Measurements from ENCODE around the gene ANKEF1.

The ANKEF1 gene

GRCh38 chr20:10006447-10007090 lies 28.2 kb upstream of the ANKEF1 start:
- TF ChIP-seq CTCF (IDR thresholded peaks at IDR 0.05; ENCODE audit: insufficient read depth, low read depth, low read length, missing control alignments), result no peak
- no peak overlapping the region for H3K4me3 ChIP-seq (ENCODE audit: low read depth, low read length)
- DNase-seq (ENCODE audit: low read depth), result no peak

- H3K4me3 ChIP-seq (ENCODE audit: low read depth, low read length), result no peak overlapping the region
- TF ChIP-seq CTCF (IDR thresholded peaks at IDR 0.05; ENCODE audit: insufficient read depth, low read depth, low read length, missing control alignments), result no peak
These were observed 27.6 kb upstream of the ANKEF1 start for GRCh38 chr20:10007158-10007557.

GRCh38 chr20:10007747-10008146 lies 27.0 kb upstream of the ANKEF1 start:
- no peak for DNase-seq (ENCODE audit: low read depth)
- TF ChIP-seq CTCF (IDR thresholded peaks at IDR 0.05; ENCODE audit: insufficient read depth, low read depth, low read length, missing control alignments), result no peak
- H3K4me3 ChIP-seq (ENCODE audit: low read depth, low read length), result no peak overlapping the region

More at GRCh38 chr20:10007158-10007557, 27.6 kb upstream of the ANKEF1 start:
- DNase-seq (ENCODE audit: low read depth), result no peak

DNA sequence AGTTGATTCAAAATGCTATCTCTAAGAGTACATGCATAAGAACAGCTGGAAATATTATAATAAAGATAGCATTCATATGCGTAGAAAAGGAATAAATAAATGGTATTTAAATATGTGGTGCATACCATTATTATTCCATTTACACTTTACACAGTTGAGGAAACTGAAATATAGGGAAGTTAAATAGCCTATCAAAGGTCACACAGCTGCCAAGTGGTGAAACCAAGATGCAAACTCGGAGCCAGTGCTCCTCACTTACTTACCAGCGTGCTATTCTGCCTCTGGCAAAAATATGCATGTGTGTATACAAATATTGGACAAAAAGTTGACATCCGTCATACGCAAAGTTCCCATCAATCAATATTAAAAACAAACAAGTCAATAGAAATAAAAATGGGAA lies 22.3 kb upstream of the ANKEF1 start:
- no peak for DNase-seq (ENCODE audit: low read depth)
- H3K4me3 ChIP-seq (ENCODE audit: low read depth, low read length), result no peak overlapping the region
- TF ChIP-seq CTCF (IDR thresholded peaks at IDR 0.05; ENCODE audit: insufficient read depth, low read depth, low read length, missing control alignments), result no peak

DNA sequence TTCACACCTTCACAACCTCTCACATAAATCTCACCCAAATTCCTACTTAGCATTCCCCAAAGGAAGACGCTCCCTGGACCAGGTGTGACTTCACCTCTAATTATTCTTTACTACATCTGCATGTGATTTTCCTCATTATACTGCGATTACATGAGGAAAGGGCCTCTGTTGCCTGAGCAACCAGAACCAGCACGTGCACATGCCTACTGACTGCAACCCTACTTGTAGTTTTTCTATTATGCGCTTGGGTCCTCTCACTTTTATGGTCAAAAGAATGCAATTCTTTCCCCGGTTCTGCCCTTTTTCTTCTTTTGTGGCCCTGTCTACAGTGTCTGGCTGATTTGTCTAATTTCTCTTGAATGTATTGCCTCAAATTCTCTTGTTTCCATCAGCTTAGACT lies 20.4 kb upstream of the ANKEF1 start:
- DNase-seq (ENCODE audit: low read depth), result no peak
- no peak overlapping the region for H3K4me3 ChIP-seq (ENCODE audit: low read depth, low read length)
- TF ChIP-seq CTCF (IDR thresholded peaks at IDR 0.05; ENCODE audit: insufficient read depth, low read depth, low read length, missing control alignments), result no peak

- no peak for DNase-seq (ENCODE audit: low read depth)
- no peak overlapping the region for H3K4me3 ChIP-seq (ENCODE audit: low read depth, low read length)
- TF ChIP-seq CTCF (IDR thresholded peaks at IDR 0.05; ENCODE audit: insufficient read depth, low read depth, low read length, missing control alignments), result no peak
These were observed 13.8 kb upstream of the ANKEF1 start for GRCh38 chr20:10020937-10021336.

GRCh38 chr20:10022625-10023024 lies 12.2 kb upstream of the ANKEF1 start:
- H3K4me3 ChIP-seq (ENCODE audit: low read depth, low read length), result no peak overlapping the region
- DNase-seq (ENCODE audit: low read depth), result no peak
- no peak for TF ChIP-seq CTCF (IDR thresholded peaks at IDR 0.05; ENCODE audit: insufficient read depth, low read depth, low read length, missing control alignments)

Measured in GM12865 (cell line).